Aorta (tissue), 5 donors: ENCODE results near the gene FOXC1. TPM values are rescaled to one million over a fixed set of nuclear protein-coding genes. Genes with fewer than 3 reads are reported as not detected.

Experiments used
- ATAC-seq: fragments of 200-7000 bp; cut with Tn5 transposase; one replicate; pipeline ENCODE4 v1.9.1; 2022; ENCODE audit warnings: moderate library complexity; ENCODE audit not compliant: low FRiP score
- DNase-seq, 2 donors: peaks; one replicate each; pipeline ENCODE4 v3.0.0-alpha.2; 2020
- H3K27ac ChIP-seq, 2 donors: one replicate each; pipeline ENCODE4 v1.5.1; 2013; ENCODE audit warnings: low read length in 2 of 2, mild to moderate bottlenecking in 2 of 2, moderate library complexity in 2 of 2, control low read depth in 1 of 2, inconsistent platforms in 1 of 2, low read depth in 1 of 2
- H3K27me3 ChIP-seq, 2 donors: one replicate each; pipeline ENCODE4 v1.6.1; 2013; ENCODE audit warnings: control low read depth in 1 of 2, low read length in 1 of 2, mild to moderate bottlenecking in 1 of 2, moderate library complexity in 1 of 2; ENCODE audit not compliant: insufficient read depth in 2 of 2, control insufficient read depth in 1 of 2
- H3K36me3 ChIP-seq, 2 donors: one replicate each; pipeline ENCODE4 v1.6.1; 2013; ENCODE audit warnings: control low read depth in 1 of 2, low read length in 1 of 2, mild to moderate bottlenecking in 1 of 2; ENCODE audit not compliant: insufficient read depth in 2 of 2, control insufficient read depth in 1 of 2
- H3K4me1 ChIP-seq, 2 donors: one replicate each; pipeline ENCODE4 v1.6.1; 2013; ENCODE audit warnings: low read length in 2 of 2, control low read depth in 1 of 2, mild to moderate bottlenecking in 1 of 2, moderate library complexity in 1 of 2; ENCODE audit not compliant: insufficient read depth in 2 of 2, control insufficient read depth in 1 of 2
- H3K4me3 ChIP-seq, 2 donors: one replicate each; pipeline ENCODE4 v1.5.1; 2013; ENCODE audit warnings: low read length in 2 of 2, control low read depth in 1 of 2, mild to moderate bottlenecking in 1 of 2
- H3K9me3 ChIP-seq: one replicate; pipeline ENCODE4 v1.6.1; 2013; ENCODE audit warnings: mild to moderate bottlenecking, low read length; ENCODE audit not compliant: control insufficient read depth
- WGBS, 2 donors: extraction: QIAGEN DNeasy Blood & Tissue Kit; methylation state at CpG; one replicate each; pipeline ENCODE4 v1.1.7; 2013; 5-methylcytosine and 5-hydroxymethylcytosine counted together
- intact Hi-C, 2 donors: fragments of 100-400 bp; cut with DNase I; formaldehyde crosslinking; loops; one replicate each; pipeline versions ENCODE4 v1.14.2 to v1.15.0; 2022
- polyA plus RNA-seq, 2 donors: library from polyadenylated mRNA; stranded (reverse); fragments of 200-250 nt; gene quantifications; one replicate each; pipeline ENCODE4 v1.2.3, GENCODE V29; 2013
- total RNA-seq, 2 donors: library from RNA; stranded (reverse); fragmentation: NEBNext Ultra II Directional; extraction: Animal tissue kit (Norgen Biotek cat#: 25700); gene quantifications; one replicate each; pipeline ENCODE4 v1.2.1, GENCODE V29; 2021
- donor health status: healthy with polysubstance abuse.
- donor health status: Bipolar disorder and iron deficiency.
- donor health status: DM: no; HTN: no; CAD: no.
- donor health status: DM: no; HTN: no; CAD: no.
- donor health status: DM: yes; HTN: yes; CAD: no.

FOXC1 gene
- total and polyA plus RNA-seq, 4 donors: 18.5 to 134 (median 70.7) TPM

DNA sequence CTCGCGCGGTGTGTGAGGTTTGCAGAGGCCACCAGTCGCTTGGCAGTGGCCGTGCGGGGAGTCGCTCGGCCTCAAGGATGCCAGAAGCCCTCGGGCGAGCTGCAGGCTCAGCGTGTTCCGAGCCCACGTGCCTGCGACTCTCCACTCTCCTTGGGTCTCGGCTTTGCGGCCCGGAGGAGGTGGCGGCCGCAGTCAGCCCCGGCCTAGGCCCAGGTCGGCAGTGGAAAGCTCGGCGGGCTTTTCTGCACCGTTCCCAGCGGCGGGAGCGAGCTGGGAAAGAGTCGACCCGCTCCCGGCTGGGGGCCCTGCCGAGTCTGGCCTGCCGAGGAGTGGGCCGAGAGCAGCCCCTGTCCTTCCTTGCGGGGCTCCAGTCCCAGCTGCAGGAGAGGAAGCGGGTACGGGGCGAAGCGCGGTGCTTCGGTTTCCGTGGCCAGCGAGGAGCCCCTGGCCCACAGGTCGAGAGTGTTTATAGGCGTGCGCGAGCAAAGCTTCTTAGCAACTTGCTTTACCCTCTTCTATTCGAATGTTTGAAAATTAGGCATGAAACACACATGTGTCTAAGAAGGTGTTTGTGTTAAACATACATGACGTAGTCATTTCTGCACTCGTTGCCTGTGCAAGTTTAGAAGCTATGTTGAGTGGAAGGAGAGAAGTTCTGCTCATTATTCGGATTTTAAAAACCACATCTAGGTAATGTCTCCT is 5.6 kb downstream of the FOXC1 start:
- Histone ChIP-seq H3K36me3 (peaks cover 5 to 14% of the 10 kb centered on the region in 2 donors), H3K4me1 (no peaks in the 10 kb centered on the region), H3K27me3 (no peaks in the 10 kb centered on the region), H3K27ac (peak overlapping the region; percentile 47 to 80), H3K9me3 (no peaks in the 10 kb centered on the region), H3K4me3 (peak overlapping the region; percentile 86 to 100)
- ATAC-seq: no peak
- peak in 1 of 2 donors; percentile 82 for DNase-seq
- intact Hi-C loops: loop anchor here in 1 of 2 donors (5.0 kb wide), 1 partner anchor 257 kb away; no protein-coding TSS in a partner anchor
- 2 to 7% methylated on average over 50 of the region's 50 CpGs for WGBS, 2 donors

DNA sequence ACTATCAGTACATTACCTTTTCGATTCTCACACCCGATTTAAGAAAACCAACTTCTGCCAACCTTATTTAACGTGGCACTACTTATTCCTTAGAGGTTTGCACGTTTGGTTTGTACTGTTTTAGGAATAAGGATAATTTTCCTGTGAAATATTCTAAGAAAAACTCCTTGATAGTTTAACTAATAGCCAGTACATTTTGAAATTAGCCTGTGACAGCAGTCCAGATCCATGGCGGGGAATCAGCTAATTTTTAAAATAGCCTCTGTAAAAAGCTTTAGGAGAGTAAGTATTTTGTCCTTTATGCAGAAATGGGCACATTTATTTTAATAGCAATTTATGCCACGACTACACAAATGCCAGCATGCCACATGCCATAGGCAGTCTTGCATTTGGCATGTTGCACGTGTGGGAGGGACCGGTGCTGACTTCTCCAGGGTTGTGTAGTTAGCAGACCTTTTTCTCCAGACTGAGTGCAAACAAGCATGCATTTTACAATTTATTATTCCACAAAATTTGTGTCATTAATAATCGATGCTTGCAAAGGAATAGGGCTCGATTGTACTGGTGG is 6.2 kb downstream of the FOXC1 start:
- no peaks in the 10 kb centered on the region for H3K9me3 ChIP-seq
- H3K4me1 ChIP-seq: no peaks in the 10 kb centered on the region
- peak overlapping the region; percentile 86 to 100 for H3K4me3 ChIP-seq
- H3K27me3 ChIP-seq: no peaks in the 10 kb centered on the region
- peak overlapping the region; percentile 99 for H3K27ac ChIP-seq
- H3K36me3 ChIP-seq: peaks cover 5 to 13% of the 10 kb centered on the region in 2 donors
- WGBS, 2 donors: 4% methylated on average over 10 of the region's 10 CpGs
- intact Hi-C loops: loop anchor here in 1 of 2 donors (2.0 to 5.0 kb wide), 2 partner anchors 256 to 483 kb away; no protein-coding TSS in a partner anchor
- DNase-seq (no peak), ATAC-seq (no peak)

DNA sequence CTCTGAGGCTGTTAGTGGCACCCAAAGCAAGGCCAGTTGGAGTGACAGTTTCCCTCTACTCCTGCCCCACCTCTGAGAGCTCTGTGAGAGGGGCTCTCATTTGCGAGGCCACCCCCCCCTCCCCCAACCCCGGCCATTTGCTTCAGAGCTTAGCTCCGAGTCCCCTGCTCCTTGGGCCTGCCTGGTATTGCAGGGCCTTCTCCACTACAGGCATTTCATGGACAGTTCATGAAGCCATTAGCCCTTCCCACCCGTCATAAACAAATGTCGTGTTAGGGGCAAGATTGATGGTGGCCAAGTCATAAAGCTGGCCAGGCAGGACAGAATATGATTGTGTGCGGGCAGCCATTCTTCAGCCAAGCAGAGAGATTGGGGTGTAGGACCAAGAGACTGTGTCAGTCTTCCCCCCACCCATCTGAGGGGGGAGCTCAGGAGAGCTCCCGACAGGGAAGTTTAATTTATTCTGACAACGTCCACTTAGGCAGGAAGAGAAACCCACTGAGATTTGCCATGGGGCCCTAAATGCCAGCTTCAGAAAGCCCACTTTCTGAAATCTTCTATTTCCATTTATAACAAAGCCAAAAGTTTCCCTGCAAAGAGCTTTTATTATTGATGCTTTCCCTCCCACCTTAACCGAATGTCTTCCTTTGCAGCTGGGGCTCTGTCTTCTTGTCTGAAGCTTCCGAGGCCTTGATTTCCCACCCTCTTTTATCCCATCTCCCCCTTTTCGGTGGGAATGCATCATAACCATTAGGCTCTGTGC is 7.2 kb downstream of the FOXC1 start:
- H3K36me3 ChIP-seq: peaks cover 5% of the 10 kb centered on the region in 2 donors
- intact Hi-C loops: loop anchor here in 1 of 2 donors (2.0 to 5.0 kb wide), 2 partner anchors 255 to 482 kb away; no protein-coding TSS in a partner anchor
- DNase-seq: no peak
- no peaks in the 10 kb centered on the region for H3K27me3 ChIP-seq
- WGBS, 2 donors: 2 to 7% methylated on average over 11 of the region's 11 CpGs
- H3K27ac ChIP-seq: peak overlapping the region; percentile 99
- peak overlapping the region; percentile 86 to 100 for H3K4me3 ChIP-seq
- no peak for ATAC-seq
- H3K4me1 ChIP-seq: no peaks in the 10 kb centered on the region
- H3K9me3 ChIP-seq: no peaks in the 10 kb centered on the region

DNA sequence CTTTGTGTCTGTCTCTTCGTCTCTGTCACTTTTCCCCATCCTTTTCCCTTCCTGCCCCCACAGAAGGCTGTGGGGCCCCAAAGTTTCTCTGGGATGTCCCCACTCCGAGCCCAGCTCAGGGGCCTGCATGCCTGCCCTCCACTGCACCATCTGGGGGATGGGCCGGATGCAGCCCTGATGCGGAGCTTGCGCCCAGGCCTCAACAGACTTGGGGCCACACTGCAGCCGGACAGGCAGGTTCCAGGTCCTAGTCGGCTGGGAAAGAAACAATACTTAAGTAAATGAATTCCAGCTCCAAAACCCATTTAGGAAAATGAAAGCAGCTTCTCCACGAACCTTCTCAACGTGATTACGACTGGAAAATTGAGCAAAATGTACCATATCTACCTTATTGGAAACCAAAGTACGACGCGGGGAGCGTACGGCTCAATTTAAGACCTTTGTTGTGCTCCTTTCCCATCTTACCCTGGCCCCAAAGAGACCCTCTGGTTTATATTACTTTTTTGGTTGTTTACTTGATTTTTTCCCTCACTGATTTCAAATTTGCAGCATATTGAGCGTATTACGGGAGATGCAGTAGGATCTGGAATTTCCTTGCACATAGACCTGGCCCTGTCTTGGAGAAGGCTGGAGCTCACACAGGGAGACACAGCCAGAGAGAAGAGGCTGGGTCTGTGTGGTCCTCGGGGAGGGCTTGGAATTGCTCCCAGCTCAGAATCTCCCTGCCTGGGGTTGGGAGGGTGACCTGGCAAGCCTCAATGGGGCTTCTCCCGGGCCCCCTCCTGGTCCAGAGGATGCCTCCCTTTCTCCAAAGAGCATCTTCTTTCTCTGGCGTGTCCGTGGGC is 8.0 kb downstream of the FOXC1 start:
- Histone ChIP-seq H3K36me3 (peaks cover 4 to 5% of the 10 kb centered on the region in 2 donors), H3K4me3 (peak overlapping the region; percentile 86 to 100), H3K27me3 (no peaks in the 10 kb centered on the region), H3K4me1 (no peaks in the 10 kb centered on the region), H3K27ac (peak overlapping the region; percentile 99), H3K9me3 (no peaks in the 10 kb centered on the region)
- intact Hi-C loops: loop anchor here (2.0 to 5.0 kb wide), 4 partner anchors 255 to 483 kb away; no protein-coding TSS in a partner anchor
- no peak for ATAC-seq
- 4 to 6% methylated on average over 21 of the region's 21 CpGs for WGBS, 2 donors
- peak in 1 of 2 donors; percentile 58 for DNase-seq

DNA sequence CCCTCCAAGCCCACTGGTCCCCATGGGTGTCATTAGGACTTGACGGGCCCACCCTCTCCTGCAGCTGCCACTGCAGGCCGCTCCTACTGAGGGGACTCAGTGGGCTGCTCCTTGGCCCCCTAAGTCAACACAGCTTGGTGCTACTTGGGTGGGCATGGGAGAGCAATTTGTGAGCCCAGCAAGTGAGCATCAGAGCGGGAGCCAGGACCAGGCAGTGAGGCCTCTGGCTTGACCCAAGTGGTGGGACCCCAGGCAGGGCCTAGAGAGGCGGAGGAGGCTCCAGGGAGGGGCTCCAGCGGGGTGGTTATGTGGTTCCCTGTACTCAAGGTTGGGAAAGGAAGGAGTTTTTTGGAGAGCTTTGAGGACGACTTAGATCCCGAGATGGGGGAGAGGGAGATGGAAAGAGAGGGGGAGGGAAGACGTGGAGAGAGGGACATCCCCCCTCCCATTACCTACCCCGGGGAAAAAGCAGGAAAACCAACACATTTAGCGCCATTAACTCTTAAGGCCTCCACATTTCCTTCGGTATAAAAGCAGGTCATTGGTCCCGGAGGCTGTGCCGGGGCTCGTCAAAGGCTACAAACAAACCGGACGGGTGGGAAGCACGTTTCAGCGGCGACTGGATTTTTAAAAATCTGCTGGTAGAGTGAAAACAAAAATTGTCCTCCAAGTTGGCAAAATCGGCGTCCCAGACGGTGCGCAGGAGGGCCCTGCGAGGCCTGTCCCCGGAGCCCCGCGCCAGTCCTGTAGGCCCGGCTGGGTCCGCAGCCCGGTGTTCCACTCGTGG is 8.8 kb downstream of the FOXC1 start:
- ATAC-seq (no peak), DNase-seq (peak in 1 of 2 donors; percentile 50)
- Histone ChIP-seq H3K27ac (peak overlapping the region; percentile 99), H3K9me3 (no peaks in the 10 kb centered on the region), H3K4me1 (no peaks in the 10 kb centered on the region), H3K27me3 (no peaks in the 10 kb centered on the region), H3K4me3 (peak overlapping the region; percentile 61 to 100), H3K36me3 (peaks cover 4 to 5% of the 10 kb centered on the region in 2 donors)
- 3 to 6% methylated on average over 31 of the region's 31 CpGs for WGBS, 2 donors
- intact Hi-C loops: loop anchor here (2.0 to 5.0 kb wide), 3 partner anchors 254 to 482 kb away; no protein-coding TSS in a partner anchor

DNA sequence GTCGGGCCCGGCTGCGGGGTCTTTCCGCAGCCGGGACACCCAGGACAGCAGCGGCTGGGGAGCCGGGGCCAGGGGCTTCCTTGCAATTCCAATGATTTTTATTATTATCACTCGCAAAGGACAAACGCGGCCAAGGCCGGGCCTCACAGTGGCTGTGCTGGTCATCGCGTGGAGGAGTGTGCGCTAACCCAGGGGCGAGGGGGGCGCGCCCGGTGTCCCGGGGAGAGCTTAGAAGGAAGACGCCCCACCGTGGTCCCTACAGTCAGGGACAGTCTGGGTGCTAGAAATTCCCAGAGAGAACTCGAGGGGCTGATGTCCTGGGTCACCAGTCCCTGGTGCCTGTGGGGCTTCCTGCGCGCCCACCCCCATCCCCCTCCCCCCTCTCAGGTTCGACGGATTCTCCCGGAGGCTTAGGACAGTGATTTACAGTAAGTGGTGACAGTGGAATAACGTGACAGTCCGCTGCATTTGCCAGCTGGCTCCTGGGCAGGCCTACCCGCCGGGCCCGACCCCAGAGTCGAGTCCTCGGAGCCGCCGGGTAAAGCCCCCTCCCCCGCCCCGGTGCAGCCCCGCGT is 9.5 kb downstream of the FOXC1 start:
- Histone ChIP-seq H3K27me3 (no peaks in the 10 kb centered on the region), H3K27ac (peak overlapping the region; percentile 99), H3K4me3 (peak overlapping the region; percentile 61 to 100), H3K36me3 (peaks cover 0 to 4% of the 10 kb centered on the region in 2 donors), H3K4me1 (no peaks in the 10 kb centered on the region), H3K9me3 (no peaks in the 10 kb centered on the region)
- DNase-seq (peak in 1 of 2 donors; percentile 60), ATAC-seq (no peak)
- intact Hi-C loops: loop anchor here (2.0 to 5.0 kb wide), 3 partner anchors 253 to 482 kb away; no protein-coding TSS in a partner anchor
- 1 to 4% methylated on average over 40 of the region's 40 CpGs for WGBS, 2 donors

DNA sequence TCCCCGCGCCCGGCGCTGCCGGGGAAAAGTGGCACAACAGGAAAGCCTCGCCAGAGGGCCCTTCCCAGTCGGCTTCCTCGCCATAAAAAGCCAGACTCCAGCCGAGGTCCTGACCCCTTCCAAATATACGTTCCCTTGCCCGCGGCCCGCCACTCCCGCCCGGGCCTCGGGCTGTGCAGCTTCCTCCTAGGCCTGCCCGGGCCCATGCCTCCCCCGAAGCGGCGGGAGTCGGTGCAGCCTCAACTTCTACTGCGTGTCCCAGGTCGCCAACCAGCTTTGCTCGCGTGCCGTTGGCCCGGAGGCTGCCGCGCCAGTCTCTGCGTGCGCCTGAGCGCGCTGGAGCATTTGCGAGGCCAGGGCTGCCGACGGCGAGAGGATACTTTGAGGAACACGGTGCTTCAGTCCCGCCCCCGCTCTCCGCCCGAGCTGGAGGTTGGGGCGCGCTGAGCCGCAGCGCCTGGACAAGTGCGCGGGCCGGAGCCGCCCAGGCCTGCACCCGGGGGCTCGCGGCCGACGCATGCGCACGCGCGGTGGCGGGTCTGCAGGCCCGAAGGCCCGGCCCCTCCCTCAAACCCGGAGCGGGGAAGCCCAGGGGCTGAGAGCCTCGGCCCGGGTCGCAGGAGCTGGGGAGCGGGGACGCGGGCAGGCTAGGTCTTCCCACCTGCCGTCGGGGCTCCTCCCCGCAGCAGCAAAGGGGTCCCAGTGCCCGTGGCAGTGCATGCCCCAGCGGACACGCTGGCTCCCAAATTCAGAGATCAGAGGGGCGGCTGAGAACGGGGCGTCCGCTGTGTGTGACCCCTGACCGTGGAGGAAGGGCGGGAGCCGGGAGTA is 10.2 kb downstream of the FOXC1 start:
- H3K36me3 ChIP-seq: peaks cover 0 to 2% of the 10 kb centered on the region in 2 donors
- DNase-seq (peak; percentile 75 to 86), ATAC-seq (peak; percentile 47)
- H3K27ac ChIP-seq: peak overlapping the region; percentile 99
- H3K4me3 ChIP-seq: peak overlapping the region; percentile 61 to 100
- no peaks in the 10 kb centered on the region for H3K27me3 ChIP-seq
- WGBS, 2 donors: 1% methylated on average over 80 to 83 of the region's 83 CpGs
- H3K4me1 ChIP-seq: no peaks in the 10 kb centered on the region
- intact Hi-C loops: loop anchor here (2.0 to 10.0 kb wide), 5 partner anchors 185 to 577 kb away; no protein-coding TSS in a partner anchor
- no peaks in the 10 kb centered on the region for H3K9me3 ChIP-seq
